Neural cell (in vitro differentiated cells): ENCODE results near the gene ADGRG1. TPM values are rescaled to one million over a fixed set of nuclear protein-coding genes. Genes with fewer than 3 reads are reported as not detected.
"Not testable (repeated sequence)": the region's sequence is repeated elsewhere in the genome, so short reads cannot be mapped to it uniquely, and the experiment has no call there.

Experiments used
- H2AFZ ChIP-seq: fragments of 200-600, 300-800 bp; sonication (generic), shearing (Covaris generic); 2 replicates; pipeline ENCODE4 v1.6.0; 2014; ENCODE audit warnings: low read depth, mild to moderate bottlenecking, antibody characterized with exemption, low read length, moderate library complexity
- H3F3A ChIP-seq: fragments of 200-600 bp; shearing (Covaris generic); 2 replicates; pipeline ENCODE4 v1.6.1; 2016; ENCODE audit warnings: mild to moderate bottlenecking, moderate library complexity, mixed read lengths, antibody characterized with exemption, low read length; ENCODE audit not compliant: insufficient read depth, poor library complexity, severe bottlenecking
- H3K27ac ChIP-seq: fragments of 200-600, 300-800 bp; sonication (generic), shearing (Covaris generic); 2 replicates; pipeline ENCODE4 v1.5.1; 2014; ENCODE audit warnings: mild to moderate bottlenecking, low read length, moderate library complexity
- H3K27me3 ChIP-seq: fragments of 300-800, 200-600 bp; sonication (generic), shearing (Covaris generic); 2 replicates; pipeline ENCODE4 v1.6.0; 2014; ENCODE audit warnings: mild to moderate bottlenecking, low read depth, low read length, moderate library complexity; ENCODE audit not compliant: insufficient read depth
- H3K36me3 ChIP-seq: fragments of 300-800, 200-600 bp; sonication (generic), shearing (Covaris generic); 2 replicates; pipeline ENCODE4 v1.5.1; 2014; ENCODE audit warnings: mild to moderate bottlenecking, antibody characterized with exemption, low read length, moderate library complexity; ENCODE audit not compliant: insufficient read depth
- H3K4me2 ChIP-seq: fragments of 300-800, 200-600 bp; sonication (generic), shearing (Covaris generic); 2 replicates; pipeline ENCODE4 v1.6.0; 2014; ENCODE audit warnings: mild to moderate bottlenecking, low read length
- H3K4me3 ChIP-seq: fragments of 300-800, 200-600 bp; sonication (generic), shearing (Covaris generic); 2 replicates; pipeline ENCODE4 v1.5.1; 2014; ENCODE audit warnings: mild to moderate bottlenecking, low read length, moderate library complexity
- H3K79me2 ChIP-seq: fragments of 200-600 bp; shearing (Covaris generic); replicated peaks from 2 replicates; pipeline ENCODE4 v1.6.0; 2014; ENCODE audit warnings: mild to moderate bottlenecking, low read length, moderate library complexity; ENCODE audit not compliant: insufficient read depth
- H3K9ac ChIP-seq: fragments of 300-800, 200-600 bp; sonication (generic), shearing (Covaris generic); 2 replicates; pipeline ENCODE4 v1.6.1; 2016; ENCODE audit warnings: mild to moderate bottlenecking, low read length, mixed read lengths
- H3K9me2 ChIP-seq: fragments of 200-600 bp; shearing (Covaris generic); 2 replicates; pipeline ENCODE4 v1.6.1; 2016; ENCODE audit warnings: mild to moderate bottlenecking, low read length, mixed read lengths; ENCODE audit not compliant: insufficient read depth
- H3K9me3 ChIP-seq: fragments of 200-600, 300-800 bp; sonication (generic), shearing (Covaris generic); 2 replicates; pipeline ENCODE4 v1.6.1; 2016; ENCODE audit warnings: mild to moderate bottlenecking, mixed run types, low read length, moderate library complexity, mixed read lengths
- H4K20me1 ChIP-seq: fragments of 200-600 bp; shearing (Covaris generic); 2 replicates; pipeline ENCODE4 v1.6.1; 2016; ENCODE audit warnings: mild to moderate bottlenecking, mixed run types; ENCODE audit not compliant: insufficient read depth
- EP300 ChIP-seq: fragments of 450-650 bp; conservative IDR thresholded peaks from 2 replicates; pipeline ENCODE4 v1.6.1; 2014; ENCODE audit warnings: antibody characterized with exemption, mild to moderate bottlenecking, moderate library complexity; ENCODE audit not compliant: poor library complexity, severe bottlenecking
- EZH2 ChIP-seq: fragments of 200-600, 300-800 bp; shearing (Covaris generic), sonication (generic); IDR thresholded peaks from 2 replicates; pipeline ENCODE4 v1.6.1; 2014; ENCODE audit warnings: antibody characterized with exemption, low read length, borderline replicate concordance, mild to moderate bottlenecking; ENCODE audit not compliant: insufficient read depth, poor library complexity, severe bottlenecking
- MXI1 ChIP-seq: fragments of 450-650 bp; conservative IDR thresholded peaks from 2 replicates; pipeline ENCODE4 v1.6.1; 2014; ENCODE audit warnings: antibody characterized with exemption, mild to moderate bottlenecking; ENCODE audit not compliant: poor library complexity, severe bottlenecking
- POLR2AphosphoS5 ChIP-seq: IDR thresholded peaks from 2 replicates; pipeline ENCODE4 v1.6.1; 2012
- RAD21 ChIP-seq: fragments of 450-650 bp; conservative IDR thresholded peaks from 2 replicates; pipeline ENCODE4 v1.6.1; 2014; ENCODE audit warnings: antibody characterized with exemption, mild to moderate bottlenecking, moderate library complexity
- SMC3 ChIP-seq: fragments of 450-650 bp; conservative IDR thresholded peaks from 2 replicates; pipeline ENCODE4 v1.6.1; 2014; ENCODE audit warnings: antibody characterized with exemption, mild to moderate bottlenecking, moderate library complexity; ENCODE audit not compliant: poor library complexity
- TAF1 ChIP-seq: IDR thresholded peaks from 2 replicates; pipeline ENCODE4 v1.6.1; 2012; ENCODE audit warnings: low read depth
- polyA plus RNA-seq: library from polyadenylated mRNA; depleted of rRNA; stranded (reverse); fragments of >200 nt; gene quantifications from 2 replicates; pipeline ENCODE4 v1.2.3, GENCODE V29; 2014
- TF ChIP-seq, protein P1 (sequence below): fragments of 450-650 bp; IDR thresholded peaks from 2 replicates; pipeline ENCODE4 v1.5.1; 2014; ENCODE audit warnings: antibody characterized with exemption, mild to moderate bottlenecking, moderate library complexity; ENCODE audit not compliant: poor library complexity, severe bottlenecking
- TF ChIP-seq, protein P2 (sequence below): IDR thresholded peaks from 2 replicates; pipeline ENCODE4 v1.6.1; 2012; ENCODE audit warnings: borderline replicate concordance

The ADGRG1 gene
- polyA plus RNA-seq, 1 donor from 2014 or later, result 86.8 TPM

DNA sequence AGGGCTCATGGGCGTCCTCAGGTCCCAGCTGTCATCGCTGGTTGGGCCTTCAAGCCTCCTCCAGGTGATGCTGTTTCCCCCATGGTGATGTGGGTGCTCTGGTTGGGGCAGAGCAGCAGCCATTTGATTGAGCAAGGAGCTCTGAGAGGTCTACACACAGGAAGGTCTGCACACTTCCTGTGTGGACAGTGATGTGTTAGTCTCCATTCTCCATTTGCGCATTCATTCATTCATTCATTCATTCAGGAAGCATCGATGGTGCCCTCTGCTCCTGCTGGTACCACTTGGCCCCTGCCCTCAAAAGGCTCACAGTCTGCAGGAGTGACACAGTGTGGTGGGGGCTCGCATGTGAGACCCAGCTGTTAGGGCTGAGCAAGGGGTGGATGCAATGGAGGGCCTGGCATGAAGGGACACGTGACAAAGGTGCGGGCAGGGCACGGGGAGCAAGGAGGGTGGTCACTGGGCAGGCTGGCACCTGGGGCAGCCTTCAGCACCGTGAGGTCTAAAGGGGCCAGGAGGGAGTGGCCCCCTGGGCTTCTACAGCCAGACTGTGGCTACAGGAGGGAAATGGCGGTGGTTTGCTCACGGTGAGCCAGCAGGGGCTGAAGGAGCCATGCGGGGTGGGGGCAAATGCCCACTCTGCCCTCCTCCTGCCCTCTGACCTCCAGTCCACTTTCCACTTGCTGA lies 41.2 kb downstream of the ADGRG1 start:
- Histone ChIP-seq H3K9me3 (no peaks in the 10 kb centered on the region), H3K79me2 (no peaks in the 10 kb centered on the region), H3K27me3 (no peaks in the 10 kb centered on the region), H3K27ac (no peak overlapping the region), H3K9ac (no peak overlapping the region), H3F3A (no peaks in the 10 kb centered on the region), H2AFZ (no peak overlapping the region), H4K20me1 (no peaks in the 10 kb centered on the region), H3K4me3 (no peak overlapping the region), H3K9me2 (no peaks in the 10 kb centered on the region), H3K4me2 (no peak overlapping the region), H3K36me3 (no peaks in the 10 kb centered on the region)
- TF ChIP-seq RAD21, result no peak
- no peak for TF ChIP-seq SMC3
- TF ChIP-seq EP300, result no peak
- TF ChIP-seq EZH2, result no peak
- TF ChIP-seq, protein P1, sequence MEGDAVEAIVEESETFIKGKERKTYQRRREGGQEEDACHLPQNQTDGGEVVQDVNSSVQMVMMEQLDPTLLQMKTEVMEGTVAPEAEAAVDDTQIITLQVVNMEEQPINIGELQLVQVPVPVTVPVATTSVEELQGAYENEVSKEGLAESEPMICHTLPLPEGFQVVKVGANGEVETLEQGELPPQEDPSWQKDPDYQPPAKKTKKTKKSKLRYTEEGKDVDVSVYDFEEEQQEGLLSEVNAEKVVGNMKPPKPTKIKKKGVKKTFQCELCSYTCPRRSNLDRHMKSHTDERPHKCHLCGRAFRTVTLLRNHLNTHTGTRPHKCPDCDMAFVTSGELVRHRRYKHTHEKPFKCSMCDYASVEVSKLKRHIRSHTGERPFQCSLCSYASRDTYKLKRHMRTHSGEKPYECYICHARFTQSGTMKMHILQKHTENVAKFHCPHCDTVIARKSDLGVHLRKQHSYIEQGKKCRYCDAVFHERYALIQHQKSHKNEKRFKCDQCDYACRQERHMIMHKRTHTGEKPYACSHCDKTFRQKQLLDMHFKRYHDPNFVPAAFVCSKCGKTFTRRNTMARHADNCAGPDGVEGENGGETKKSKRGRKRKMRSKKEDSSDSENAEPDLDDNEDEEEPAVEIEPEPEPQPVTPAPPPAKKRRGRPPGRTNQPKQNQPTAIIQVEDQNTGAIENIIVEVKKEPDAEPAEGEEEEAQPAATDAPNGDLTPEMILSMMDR, result no peak
- TF ChIP-seq, protein P2, sequence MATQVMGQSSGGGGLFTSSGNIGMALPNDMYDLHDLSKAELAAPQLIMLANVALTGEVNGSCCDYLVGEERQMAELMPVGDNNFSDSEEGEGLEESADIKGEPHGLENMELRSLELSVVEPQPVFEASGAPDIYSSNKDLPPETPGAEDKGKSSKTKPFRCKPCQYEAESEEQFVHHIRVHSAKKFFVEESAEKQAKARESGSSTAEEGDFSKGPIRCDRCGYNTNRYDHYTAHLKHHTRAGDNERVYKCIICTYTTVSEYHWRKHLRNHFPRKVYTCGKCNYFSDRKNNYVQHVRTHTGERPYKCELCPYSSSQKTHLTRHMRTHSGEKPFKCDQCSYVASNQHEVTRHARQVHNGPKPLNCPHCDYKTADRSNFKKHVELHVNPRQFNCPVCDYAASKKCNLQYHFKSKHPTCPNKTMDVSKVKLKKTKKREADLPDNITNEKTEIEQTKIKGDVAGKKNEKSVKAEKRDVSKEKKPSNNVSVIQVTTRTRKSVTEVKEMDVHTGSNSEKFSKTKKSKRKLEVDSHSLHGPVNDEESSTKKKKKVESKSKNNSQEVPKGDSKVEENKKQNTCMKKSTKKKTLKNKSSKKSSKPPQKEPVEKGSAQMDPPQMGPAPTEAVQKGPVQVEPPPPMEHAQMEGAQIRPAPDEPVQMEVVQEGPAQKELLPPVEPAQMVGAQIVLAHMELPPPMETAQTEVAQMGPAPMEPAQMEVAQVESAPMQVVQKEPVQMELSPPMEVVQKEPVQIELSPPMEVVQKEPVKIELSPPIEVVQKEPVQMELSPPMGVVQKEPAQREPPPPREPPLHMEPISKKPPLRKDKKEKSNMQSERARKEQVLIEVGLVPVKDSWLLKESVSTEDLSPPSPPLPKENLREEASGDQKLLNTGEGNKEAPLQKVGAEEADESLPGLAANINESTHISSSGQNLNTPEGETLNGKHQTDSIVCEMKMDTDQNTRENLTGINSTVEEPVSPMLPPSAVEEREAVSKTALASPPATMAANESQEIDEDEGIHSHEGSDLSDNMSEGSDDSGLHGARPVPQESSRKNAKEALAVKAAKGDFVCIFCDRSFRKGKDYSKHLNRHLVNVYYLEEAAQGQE, result no peak
- TF ChIP-seq MXI1, result no peak
- no peak for TF ChIP-seq POLR2AphosphoS5
- no peak for TF ChIP-seq TAF1

DNA sequence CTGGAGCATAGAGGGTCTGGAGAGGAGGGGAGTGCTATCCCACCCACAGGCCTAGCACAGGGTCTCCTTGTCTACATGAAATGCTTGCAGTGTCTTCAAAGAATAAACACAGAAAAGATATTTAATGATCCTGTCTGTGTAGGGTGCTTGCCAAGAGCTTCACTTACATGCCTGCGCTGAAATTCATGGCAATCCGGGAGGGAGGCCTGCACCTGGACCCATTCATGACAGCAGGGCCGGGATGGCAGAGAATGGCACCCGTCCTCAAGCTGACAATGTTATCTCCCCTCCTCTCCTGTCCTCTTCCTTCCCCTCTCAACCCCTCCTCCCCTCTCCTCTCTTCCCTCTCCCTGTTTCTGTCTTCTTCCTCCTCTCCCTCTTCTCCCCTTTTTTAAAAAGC lies 41.8 kb downstream of the ADGRG1 start:
- no peak overlapping the region for H3K9ac ChIP-seq
- H3F3A ChIP-seq, result no peaks in the 10 kb centered on the region
- no peak overlapping the region for H3K27ac ChIP-seq
- TF ChIP-seq, protein P1, result no peak
- no peak for TF ChIP-seq TAF1
- TF ChIP-seq SMC3, result no peak
- TF ChIP-seq RAD21, result no peak
- no peak for TF ChIP-seq POLR2AphosphoS5
- TF ChIP-seq EZH2, result no peak
- TF ChIP-seq, protein P2, result no peak
- no peak for TF ChIP-seq EP300
- no peak for TF ChIP-seq MXI1
- H3K79me2 ChIP-seq, result no peaks in the 10 kb centered on the region
- H3K4me3 ChIP-seq, result no peak overlapping the region
- H4K20me1 ChIP-seq, result no peaks in the 10 kb centered on the region
- H3K9me2 ChIP-seq, result no peaks in the 10 kb centered on the region
- no peaks in the 10 kb centered on the region for H3K36me3 ChIP-seq
- no peaks in the 10 kb centered on the region for H3K9me3 ChIP-seq
- no peaks in the 10 kb centered on the region for H3K27me3 ChIP-seq
- no peak overlapping the region for H3K4me2 ChIP-seq
- H2AFZ ChIP-seq, result no peak overlapping the region

DNA sequence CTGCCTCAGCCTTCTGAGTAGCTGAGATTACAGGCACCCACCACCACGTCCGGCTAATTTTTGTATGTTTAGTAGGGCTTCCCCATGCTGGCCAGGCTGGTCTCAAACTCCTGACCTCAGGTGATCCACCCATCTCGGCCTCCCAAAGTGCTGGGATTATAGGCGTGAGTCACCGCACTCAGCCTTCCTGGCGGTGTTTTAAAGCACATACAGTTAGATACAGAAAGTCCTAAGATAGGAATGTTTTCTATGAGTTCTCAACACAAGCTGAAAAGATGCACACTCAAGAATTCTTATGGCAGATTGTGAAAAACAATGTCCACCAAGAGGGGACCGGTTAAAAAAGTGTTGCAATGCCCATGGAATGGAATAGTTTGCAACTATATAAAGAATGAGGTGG lies 43.0 kb downstream of the ADGRG1 start:
- not testable (repeated sequence) for H3K4me2 ChIP-seq, H4K20me1 ChIP-seq

More for the DNA sequence above, 43.0 kb downstream of the ADGRG1 start:
- not testable (repeated sequence) for H3K36me3 ChIP-seq, H3K4me3 ChIP-seq, H3F3A ChIP-seq, H3K27ac ChIP-seq, H3K9me3 ChIP-seq, H3K9me2 ChIP-seq, H3K9ac ChIP-seq, H3K79me2 ChIP-seq, H3K27me3 ChIP-seq, H2AFZ ChIP-seq
